ENCODE results near the gene ZNF692.

Gene ZNF692

DNA sequence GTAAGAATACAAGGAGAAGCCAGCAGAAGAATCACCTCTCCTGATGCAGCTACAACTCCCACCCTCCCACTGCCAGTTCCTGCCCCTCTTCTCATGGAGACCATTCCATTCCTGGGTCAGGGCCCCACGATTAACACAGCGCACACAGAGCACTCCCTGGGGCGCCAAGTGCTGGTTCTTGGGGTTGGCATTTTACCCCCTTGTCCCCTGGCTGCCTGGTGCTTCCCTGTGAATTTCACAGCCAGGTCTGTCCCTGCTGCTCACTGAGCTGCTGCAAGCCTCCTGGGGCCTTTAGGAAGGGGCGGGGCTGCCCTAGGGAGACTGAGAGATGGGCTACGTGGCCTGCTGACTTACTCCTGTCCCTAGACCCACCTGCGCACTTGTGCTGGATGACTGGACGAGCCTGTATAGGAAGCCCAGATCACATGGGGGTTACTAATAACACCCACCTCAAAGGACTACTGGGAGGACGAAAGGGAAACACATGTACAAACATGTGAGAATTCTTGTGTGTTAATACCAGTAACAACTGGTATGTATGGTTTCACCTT, 16.0 kb downstream of the ZNF692 start:
- DNase-seq (ENCODE audit: low read depth): peak; percentile 97
- H3K4me3 ChIP-seq (ENCODE audit: low read length): no peak overlapping the region
- TF ChIP-seq, protein P1, sequence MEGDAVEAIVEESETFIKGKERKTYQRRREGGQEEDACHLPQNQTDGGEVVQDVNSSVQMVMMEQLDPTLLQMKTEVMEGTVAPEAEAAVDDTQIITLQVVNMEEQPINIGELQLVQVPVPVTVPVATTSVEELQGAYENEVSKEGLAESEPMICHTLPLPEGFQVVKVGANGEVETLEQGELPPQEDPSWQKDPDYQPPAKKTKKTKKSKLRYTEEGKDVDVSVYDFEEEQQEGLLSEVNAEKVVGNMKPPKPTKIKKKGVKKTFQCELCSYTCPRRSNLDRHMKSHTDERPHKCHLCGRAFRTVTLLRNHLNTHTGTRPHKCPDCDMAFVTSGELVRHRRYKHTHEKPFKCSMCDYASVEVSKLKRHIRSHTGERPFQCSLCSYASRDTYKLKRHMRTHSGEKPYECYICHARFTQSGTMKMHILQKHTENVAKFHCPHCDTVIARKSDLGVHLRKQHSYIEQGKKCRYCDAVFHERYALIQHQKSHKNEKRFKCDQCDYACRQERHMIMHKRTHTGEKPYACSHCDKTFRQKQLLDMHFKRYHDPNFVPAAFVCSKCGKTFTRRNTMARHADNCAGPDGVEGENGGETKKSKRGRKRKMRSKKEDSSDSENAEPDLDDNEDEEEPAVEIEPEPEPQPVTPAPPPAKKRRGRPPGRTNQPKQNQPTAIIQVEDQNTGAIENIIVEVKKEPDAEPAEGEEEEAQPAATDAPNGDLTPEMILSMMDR (IDR thresholded peaks at IDR 0.05; ENCODE audit: insufficient read depth, low read depth, low read length, missing control alignments): no peak

DNA sequence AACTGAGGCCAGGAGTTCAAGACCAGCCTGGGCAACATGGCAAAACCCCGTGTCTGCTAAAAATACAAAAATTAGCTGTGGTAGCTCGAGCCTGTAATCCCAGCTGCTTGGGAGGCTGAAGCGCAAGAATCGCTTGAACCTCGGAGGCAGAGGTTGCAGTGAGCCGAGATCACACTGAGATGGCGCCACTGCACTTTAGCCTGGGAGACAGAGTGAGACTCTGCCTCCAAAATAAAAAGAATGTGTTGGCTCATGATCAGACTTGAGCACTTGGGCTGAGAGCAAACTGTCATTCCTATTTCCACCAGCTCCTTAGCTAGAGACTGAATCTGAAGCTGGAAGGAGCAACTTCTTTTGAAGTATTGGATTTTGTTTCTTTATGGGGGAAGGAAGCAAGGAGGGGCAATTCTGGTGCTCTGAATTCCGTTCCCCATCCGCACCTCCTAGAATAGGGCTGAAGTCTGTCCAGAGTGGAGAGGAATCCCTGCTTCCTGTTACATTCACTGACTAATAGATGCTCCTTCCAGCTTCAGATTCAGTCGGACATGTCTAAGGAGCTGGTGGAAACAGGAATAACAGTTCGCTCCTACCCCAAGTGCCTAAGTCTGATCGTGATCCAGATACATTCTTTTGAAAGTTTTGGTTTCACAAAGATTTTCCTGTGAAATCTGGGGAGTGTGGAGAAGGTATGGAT, 17.0 kb downstream of the ZNF692 start:
- DNase-seq (ENCODE audit: low read depth): peak; percentile 75
- H3K4me3 ChIP-seq (ENCODE audit: low read length): no peak overlapping the region
- TF ChIP-seq, protein P1 (IDR thresholded peaks at IDR 0.05; ENCODE audit: insufficient read depth, low read depth, low read length, missing control alignments): peak; percentile 74

DNA sequence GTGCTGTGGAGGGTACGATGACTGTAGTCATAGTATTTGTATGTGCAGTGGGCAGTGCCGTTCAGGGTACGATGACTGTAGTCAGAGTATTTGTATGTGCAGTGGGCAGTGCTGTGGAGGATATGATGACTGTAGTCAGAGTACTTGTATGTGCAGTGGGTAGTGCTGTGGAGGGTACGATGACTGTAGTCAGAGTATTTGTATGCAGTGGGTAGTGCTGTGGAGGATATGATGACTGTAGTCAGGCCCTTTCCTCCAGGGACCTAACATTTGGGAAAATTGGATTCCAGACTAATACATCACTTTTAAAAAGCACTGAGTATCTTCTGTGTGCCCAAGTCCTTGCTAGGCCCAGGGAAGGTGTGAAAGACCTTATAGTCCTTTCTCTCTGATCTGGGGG, 17.9 kb downstream of the ZNF692 start:
- H3K4me3 ChIP-seq (ENCODE audit: low read length): no peak overlapping the region
- TF ChIP-seq, protein P1 (IDR thresholded peaks at IDR 0.05; ENCODE audit: insufficient read depth, low read depth, low read length, missing control alignments): no peak
- no peak for DNase-seq (ENCODE audit: low read depth)

DNA sequence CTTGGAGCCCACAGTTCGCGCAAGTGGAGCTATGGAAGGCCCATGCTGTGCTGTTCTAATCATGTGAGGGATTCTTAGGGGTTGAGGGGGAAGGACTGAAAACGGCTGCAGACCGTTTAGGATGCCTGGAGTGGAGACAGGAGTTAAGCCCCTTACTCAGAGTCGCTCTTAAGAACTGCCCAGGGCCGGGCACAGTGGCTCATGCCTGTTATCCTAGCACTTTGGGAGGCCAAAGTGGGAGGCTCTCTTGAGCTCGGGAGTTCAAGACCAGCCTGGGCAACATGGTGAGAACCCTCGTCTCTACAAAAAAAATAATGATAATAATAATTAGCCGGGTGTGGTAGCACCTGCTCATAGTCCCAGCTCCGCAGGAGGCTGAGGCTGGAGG, 19.7 kb downstream of the ZNF692 start:
- DNase-seq (ENCODE audit: low read depth): no peak
- TF ChIP-seq, protein P1 (IDR thresholded peaks at IDR 0.05; ENCODE audit: insufficient read depth, low read depth, low read length, missing control alignments): no peak
- H3K4me3 ChIP-seq (ENCODE audit: low read length): peak overlapping the region; percentile 87

DNA sequence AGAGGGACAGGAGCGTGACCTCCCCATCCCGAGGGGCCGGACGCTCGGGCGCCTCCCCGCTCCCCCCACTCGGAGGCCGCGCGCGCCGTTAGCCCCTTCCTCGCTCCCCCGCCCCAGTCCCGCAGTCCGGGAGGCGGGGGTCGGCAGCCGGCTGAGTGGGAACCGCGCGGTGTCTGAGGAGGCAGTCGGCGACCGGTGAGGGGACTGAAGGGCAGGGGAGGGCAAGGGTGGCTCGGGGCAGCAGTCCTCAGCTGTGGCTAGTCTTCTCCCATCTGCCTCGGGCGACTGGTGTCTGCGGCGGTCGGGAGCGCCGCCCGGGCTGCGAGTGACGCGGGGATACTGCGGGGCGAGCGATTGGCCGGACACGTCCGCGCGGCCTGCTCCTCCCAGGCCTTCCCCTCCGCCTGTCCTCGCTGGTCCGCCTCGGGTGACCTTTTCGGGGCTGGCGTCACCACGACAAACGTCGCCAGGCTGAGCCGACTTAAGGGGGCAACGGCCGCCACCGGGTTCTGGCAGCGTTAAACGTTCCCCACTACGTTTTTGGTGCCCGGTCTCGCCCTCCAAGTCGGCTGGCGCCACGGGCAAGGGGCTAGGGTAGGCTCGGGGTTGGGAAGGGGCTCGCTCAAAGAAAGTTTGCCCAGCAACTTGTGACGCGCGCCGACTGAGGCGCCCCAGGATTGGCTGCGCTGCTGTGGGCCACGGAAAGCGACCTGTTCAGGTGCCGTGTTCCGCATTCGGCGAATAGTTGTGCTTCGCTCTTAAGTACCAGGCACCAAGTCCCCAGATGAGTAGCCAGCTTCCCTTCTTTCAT, 20.3 kb downstream of the ZNF692 start:
- TF ChIP-seq, protein P1 (IDR thresholded peaks at IDR 0.05; ENCODE audit: insufficient read depth, low read depth, low read length, missing control alignments): no peak
- peak; percentile 92 for DNase-seq (ENCODE audit: low read depth)
- peak overlapping the region; percentile 87 for H3K4me3 ChIP-seq (ENCODE audit: low read length)

DNA sequence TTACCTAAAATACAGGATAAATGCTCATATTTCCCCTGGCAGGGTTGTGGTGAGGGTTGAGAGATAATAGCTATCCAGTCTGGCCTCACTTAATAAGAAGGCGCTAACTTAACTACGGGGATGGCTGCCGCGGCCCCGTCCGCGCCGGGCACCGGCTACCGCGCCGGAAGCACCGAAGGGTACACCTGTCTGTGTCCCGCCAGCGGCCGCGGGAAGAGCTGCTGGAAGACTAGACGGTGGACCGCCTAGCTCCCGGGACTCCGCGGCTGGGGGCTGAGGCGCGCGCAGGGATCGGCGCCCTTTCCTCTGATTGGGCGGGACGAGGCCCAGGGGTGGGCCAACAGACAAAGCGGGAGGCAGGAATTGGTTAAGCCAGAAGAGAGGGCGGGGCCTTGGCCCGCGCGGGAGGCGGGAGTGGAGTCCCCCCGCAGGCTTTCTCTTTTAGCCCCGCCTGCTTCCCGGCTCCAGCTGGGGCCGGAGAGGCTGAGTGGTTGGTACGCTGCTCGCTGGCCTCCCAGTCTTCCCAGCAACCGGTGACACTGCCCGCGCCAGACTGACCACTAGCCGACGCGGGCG, 21.0 kb downstream of the ZNF692 start, which contains the start of gene ZNF672:
Gene ZNF672, plus strand, starts transcription at position 444 of the 576 bp plus-strand sequence. CDS start 9,051 bp downstream, outside the sequence.
- TF ChIP-seq, protein P1 (IDR thresholded peaks at IDR 0.05; ENCODE audit: insufficient read depth, low read depth, low read length, missing control alignments): no peak
- peak within 1 kb of the TSS; percentile 87 for H3K4me3 ChIP-seq (ENCODE audit: low read length)
- peak; percentile 98 for DNase-seq (ENCODE audit: low read depth)
